Measurements from ENCODE around the gene MTHFD1L. TPM values are rescaled to one million over a fixed set of nuclear protein-coding genes. Genes with fewer than 3 reads are reported as not detected.

The MTHFD1L gene
- total and polyA plus RNA-seq, 2 of the 4 experiments (the other 2 are of a cell fraction), result 43.5 to 53.2 TPM

DNA sequence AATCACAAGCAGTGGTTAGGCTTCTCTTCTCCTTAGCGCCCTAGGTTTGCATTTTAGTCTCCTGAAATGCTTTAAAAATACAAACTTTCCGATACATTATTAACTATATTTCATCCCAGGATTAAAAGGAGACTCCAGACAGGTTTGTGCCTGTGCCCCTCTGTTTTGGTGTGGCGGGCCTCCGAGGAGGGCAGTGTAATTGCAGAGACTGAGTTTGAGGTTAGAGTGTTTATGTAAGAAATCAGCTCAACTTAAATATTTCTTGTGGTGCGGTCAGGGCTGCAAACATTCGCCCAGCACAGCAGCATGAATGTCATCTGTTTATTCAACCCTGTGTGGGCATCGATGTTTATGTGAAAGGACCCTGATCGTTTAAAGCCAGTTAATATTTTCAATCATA lies 243.9 kb downstream of the MTHFD1L start:
- no peak overlapping the region for H3K27ac ChIP-seq (ENCODE audit: insufficient read depth, low read length)

More for the DNA sequence above, 243.9 kb downstream of the MTHFD1L start:
- CTCF ChIA-PET, result interaction anchor here (0.6 to 0.7 kb wide), 2 partner anchors 145 to 218 kb away, joined by 3 to 5 read pairs; no protein-coding TSS in a partner anchor
- Histone ChIP-seq H2AK9ac (replicated peaks; ENCODE audit: low read depth, low read length, poor library complexity) (no peak overlapping the region), H2BK20ac (ENCODE audit: low read depth, low read length) (no peak overlapping the region), H3K9me3 (ENCODE audit: control insufficient read depth, insufficient read depth, low read length) (no peaks in the 10 kb centered on the region), H2AFZ (replicated peaks; ENCODE audit: low read length, poor library complexity) (no peak overlapping the region), H4K20me1 (ENCODE audit: insufficient read depth, low read length) (peaks cover 18% of the 10 kb centered on the region; the same call in 1 of the 2 replicates), H3K9ac (ENCODE audit: low read depth, low read length) (no peak overlapping the region), H3K4me3 (ENCODE audit: insufficient read depth, low read depth, low read length) (no peak overlapping the region), H2AK5ac (ENCODE audit: low read depth, low read length) (no peak overlapping the region), H2BK5ac (ENCODE audit: low read depth, low read length, poor library complexity, severe bottlenecking) (no peak overlapping the region), H4K91ac (ENCODE audit: insufficient read depth, low read depth, low read length) (no peak overlapping the region), H3K79me1 (ENCODE audit: low read depth in 1 of 2, low read length in 2 of 2) (no peaks in the 10 kb centered on the region), H4K8ac (ENCODE audit: low read depth in 2 of 2, low read length in 2 of 2) (no peak overlapping the region), H3K4me1 (ENCODE audit: control insufficient read depth, insufficient read depth, low read length) (peaks cover 9% of the 10 kb centered on the region), H3K14ac (replicated peaks; ENCODE audit: low read depth, low read length) (no peak overlapping the region), H2BK15ac (ENCODE audit: low read depth, low read length) (no peak overlapping the region), H3K36me3 (ENCODE audit: control insufficient read depth, insufficient read depth, low read length) (no peaks in the 10 kb centered on the region), H3K4me2 (ENCODE audit: low read depth, low read length) (peak overlapping the region; percentile 34; the same call in 1 of the 2 replicates), H3K4ac (ENCODE audit: low read depth, low read length) (no peak overlapping the region), H3K56ac (ENCODE audit: extremely low read depth, insufficient read depth, low read length) (no peak overlapping the region), H3K27me3 (ENCODE audit: control insufficient read depth, insufficient read depth, low read length) (peaks cover 36% of the 10 kb centered on the region), H4K5ac (ENCODE audit: low read depth, low read length) (no peak overlapping the region), H3K23ac (ENCODE audit: low read depth, low read length) (no peak overlapping the region), H3K18ac (ENCODE audit: low read depth, low read length) (no peak overlapping the region), H3K9me1 (ENCODE audit: insufficient read depth, low read length) (peaks cover 6% of the 10 kb centered on the region), H2BK120ac (ENCODE audit: low read depth, low read length) (no peak overlapping the region)
- intact Hi-C loops (cut with micrococcal nuclease) (loop anchor here (2.0 kb wide), 2 partner anchors 41 to 215 kb away; no protein-coding TSS in a partner anchor), dilution Hi-C loops (cut with HindIII; ENCODE audit: low sequenced_read_pairs, unreplicated experiment) (no loop called here), in situ Hi-C loops (cut with MboI; ENCODE audit: low sequenced_read_pairs) (no loop called here)
- POLR2A ChIA-PET (ENCODE audit: unreplicated experiment), result no interaction called here
- TF ChIP-seq RFX5 (IDR thresholded peaks at IDR 0.05; ENCODE audit: low read depth, low read length), result no peak
- 0 out of 2 replicates have a peak, but pooled peaks have one; percentile 4 for TF ChIP-seq RAD21 (IDR thresholded peaks at IDR 0.05; ENCODE audit: low read length)
- no peak for TF ChIP-seq NFE2L2 (IDR thresholded peaks at IDR 0.05; ENCODE audit: low read depth, low read length)
- no peak for TF ChIP-seq CHD1 (IDR thresholded peaks at IDR 0.05; ENCODE audit: low read depth, low read length)
- no peak for TF ChIP-seq CEBPB (IDR thresholded peaks at IDR 0.05; ENCODE audit: low read depth, low read length)
- TF ChIP-seq FOS (IDR thresholded peaks at IDR 0.05; ENCODE audit: low read depth, low read length), result no peak
- no peak for TF ChIP-seq MXI1 (IDR thresholded peaks at IDR 0.05; ENCODE audit: borderline replicate concordance, low read depth, low read length)
- TF ChIP-seq, protein P1, sequence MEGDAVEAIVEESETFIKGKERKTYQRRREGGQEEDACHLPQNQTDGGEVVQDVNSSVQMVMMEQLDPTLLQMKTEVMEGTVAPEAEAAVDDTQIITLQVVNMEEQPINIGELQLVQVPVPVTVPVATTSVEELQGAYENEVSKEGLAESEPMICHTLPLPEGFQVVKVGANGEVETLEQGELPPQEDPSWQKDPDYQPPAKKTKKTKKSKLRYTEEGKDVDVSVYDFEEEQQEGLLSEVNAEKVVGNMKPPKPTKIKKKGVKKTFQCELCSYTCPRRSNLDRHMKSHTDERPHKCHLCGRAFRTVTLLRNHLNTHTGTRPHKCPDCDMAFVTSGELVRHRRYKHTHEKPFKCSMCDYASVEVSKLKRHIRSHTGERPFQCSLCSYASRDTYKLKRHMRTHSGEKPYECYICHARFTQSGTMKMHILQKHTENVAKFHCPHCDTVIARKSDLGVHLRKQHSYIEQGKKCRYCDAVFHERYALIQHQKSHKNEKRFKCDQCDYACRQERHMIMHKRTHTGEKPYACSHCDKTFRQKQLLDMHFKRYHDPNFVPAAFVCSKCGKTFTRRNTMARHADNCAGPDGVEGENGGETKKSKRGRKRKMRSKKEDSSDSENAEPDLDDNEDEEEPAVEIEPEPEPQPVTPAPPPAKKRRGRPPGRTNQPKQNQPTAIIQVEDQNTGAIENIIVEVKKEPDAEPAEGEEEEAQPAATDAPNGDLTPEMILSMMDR (conservative IDR thresholded peaks at IDR 0.05; ENCODE audit: low read depth, low read length), result no peak
- no peak for TF ChIP-seq SMC3 (IDR thresholded peaks at IDR 0.05; ENCODE audit: low read depth, low read length)
- TF ChIP-seq MAZ (IDR thresholded peaks at IDR 0.05; ENCODE audit: borderline replicate concordance, low read depth, low read length), result 0 out of 2 replicates have a peak, but pooled peaks have one; percentile 23
- TF ChIP-seq, protein P2, sequence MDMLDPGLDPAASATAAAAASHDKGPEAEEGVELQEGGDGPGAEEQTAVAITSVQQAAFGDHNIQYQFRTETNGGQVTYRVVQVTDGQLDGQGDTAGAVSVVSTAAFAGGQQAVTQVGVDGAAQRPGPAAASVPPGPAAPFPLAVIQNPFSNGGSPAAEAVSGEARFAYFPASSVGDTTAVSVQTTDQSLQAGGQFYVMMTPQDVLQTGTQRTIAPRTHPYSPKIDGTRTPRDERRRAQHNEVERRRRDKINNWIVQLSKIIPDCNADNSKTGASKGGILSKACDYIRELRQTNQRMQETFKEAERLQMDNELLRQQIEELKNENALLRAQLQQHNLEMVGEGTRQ (IDR thresholded peaks at IDR 0.05; ENCODE audit: low read depth, low read length), result no peak
- no CpG with 5 or more reads among the region's 8 CpGs for WGBS, 2 experiments (ENCODE audit: extremely low coverage in 2 of 2, insufficient read length in 1 of 2)
- ATAC-seq (ENCODE audit: low read depth) (peak; percentile 92), DNase-seq (peak; percentile 84)
- no TSS peak for BruUV-seq (replicated peaks)
